Fibroblast of skin of abdomen (primary cell): Measurements from ENCODE around the gene NEK6.
A peak's percentile ranks its signal among the peaks of the same experiment; 100 is the strongest.

Experiments
- DNase-seq: peaks from one replicate; pipeline ENCODE4 v3.0.0-alpha.2; 2013

Gene NEK6

GRCh38 chr9:124279531-124280175 lies 21.9 kb downstream of the NEK6 start:
- DNase-seq, result no peak

GRCh38 chr9:124280176-124280691 lies 22.5 kb downstream of the NEK6 start:
- peak; percentile 85 for DNase-seq

GRCh38 chr9:124281931-124282371 lies 24.2 kb downstream of the NEK6 start:
- no peak for DNase-seq

- DNase-seq, result no peak
Observed at GRCh38 chr9:124282442-124283227, 24.9 kb downstream of the NEK6 start.

- no peak for DNase-seq
Observed at GRCh38 chr9:124283228-124283814, 25.6 kb downstream of the NEK6 start.

GRCh38 chr9:124284237-124284831 lies 26.6 kb downstream of the NEK6 start:
- peak; percentile 57 for DNase-seq

- DNase-seq, result peak; percentile 45
Observed at GRCh38 chr9:124284940-124285441, 27.2 kb downstream of the NEK6 start.

- DNase-seq, result no peak
Observed at GRCh38 chr9:124285490-124285889, 27.7 kb downstream of the NEK6 start.

- DNase-seq, result peak; percentile 95
Observed at GRCh38 chr9:124285903-124286291, 28.1 kb downstream of the NEK6 start.

GRCh38 chr9:124286292-124286931 lies 28.7 kb downstream of the NEK6 start:
- DNase-seq, result peak; percentile 61

GRCh38 chr9:124290053-124290591 lies 32.4 kb downstream of the NEK6 start:
- DNase-seq, result no peak

GRCh38 chr9:124290743-124291554 lies 33.2 kb downstream of the NEK6 start:
- DNase-seq, result no peak

GRCh38 chr9:124291801-124292396 lies 34.1 kb downstream of the NEK6 start:
- no peak for DNase-seq

- DNase-seq, result no peak
Observed at GRCh38 chr9:124292696-124293593, 35.2 kb downstream of the NEK6 start.

- DNase-seq, result peak; percentile 16
Observed at GRCh38 chr9:124293718-124294506, 36.2 kb downstream of the NEK6 start.

- DNase-seq, result peak; percentile 19
Observed at GRCh38 chr9:124295159-124295794, 37.5 kb downstream of the NEK6 start.

- no peak for DNase-seq
Observed at GRCh38 chr9:124296094-124296493, 38.3 kb downstream of the NEK6 start.
